Central memory CD4-positive, alpha-beta T cell (primary cell): ENCODE measurements around the gene CPD.

Experiments
- DNase-seq: peaks from one replicate; pipeline ENCODE4 v3.0.0; 2022

CPD gene

GRCh38 chr17:30513346-30513745, 134.6 kb downstream of the CPD start:
- DNase-seq = no peak

- DNase-seq = no peak
Measured at GRCh38 chr17:30514895-30515596, 136.3 kb downstream of the CPD start.

DNA sequence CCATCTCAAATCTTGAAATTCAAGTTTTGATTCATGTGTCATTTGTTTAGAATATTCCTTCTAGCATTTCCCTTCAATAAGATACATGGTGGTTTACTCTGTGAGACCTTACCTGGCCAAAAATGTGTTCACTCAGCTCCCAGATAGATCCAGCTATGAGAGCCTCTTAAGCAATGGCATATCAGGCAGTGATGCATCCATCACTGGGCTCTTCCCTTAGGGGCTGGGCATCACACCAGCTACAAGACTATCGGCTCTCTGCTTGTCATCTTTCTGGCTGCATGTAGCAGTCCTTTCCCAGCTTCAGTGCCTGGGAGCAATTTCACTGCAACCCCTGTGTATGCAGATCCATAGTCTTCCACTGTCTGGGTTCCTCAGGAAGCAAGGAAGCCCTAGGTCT, 139.1 kb downstream of the CPD start:
- no peak for DNase-seq

- no peak for DNase-seq
Measured at GRCh38 chr17:30519166-30519565, 140.4 kb downstream of the CPD start.
